Left ventricle myocardium inferior (tissue), 1 donor: ENCODE measurements around the gene STAT4. TPM values are rescaled to one million over a fixed set of nuclear protein-coding genes. Genes with fewer than 3 reads are reported as not detected.

Source experiments
- DNase-seq: peaks from one replicate; pipeline ENCODE4 v3.0.0-alpha.2; 2020
- H3K27ac ChIP-seq: fragments of 200-600 bp; replicated peaks from 2 replicates; pipeline ENCODE4 v1.8.0; 2021
- H3K27me3 ChIP-seq: fragments of 200-600 bp; 2 replicates; pipeline ENCODE4 v1.8.0; 2021; ENCODE audit warnings: low read depth
- H3K36me3 ChIP-seq: fragments of 200-600 bp; 2 replicates; pipeline ENCODE4 v1.8.0; 2021
- H3K4me1 ChIP-seq: fragments of 200-600 bp; 2 replicates; pipeline ENCODE4 v1.8.0; 2021
- H3K4me3 ChIP-seq: fragments of 200-600 bp; 2 replicates; pipeline ENCODE4 v1.8.0; 2021; ENCODE audit warnings: mild to moderate bottlenecking, moderate library complexity
- H3K9me3 ChIP-seq: fragments of 200-600 bp; replicated peaks from 2 replicates; pipeline ENCODE4 v1.8.0; 2021
- CTCF ChIP-seq: fragments of 200-600 bp; IDR thresholded peaks from 2 replicates; pipeline ENCODE4 v1.8.0; 2021; ENCODE audit warnings: antibody characterized with exemption, mild to moderate bottlenecking, borderline replicate concordance
- intact Hi-C: fragments of 100-400 bp; cut with micrococcal nuclease; formaldehyde crosslinking; loops from one replicate; pipeline ENCODE4 v1.11.0; 2022
- total RNA-seq: library from RNA; stranded (reverse); fragmentation: NEBNext Ultra II Directional; extraction: Animal tissue kit (Norgen Biotek cat#: 25700); gene quantifications from one replicate; pipeline ENCODE4 v1.2.1, GENCODE V29; 2021
- donor health status: DM: no; HTN: yes; CAD: no; lungs with severe emphysema.

The STAT4 gene
- total RNA-seq, 1 donor from 2014 or later, result 0.82 TPM

GRCh38 chr2:190994148-190994547, 156.6 kb downstream of the STAT4 start:
- Histone ChIP-seq H3K27ac (no peak overlapping the region), H3K4me1 (no peaks in the 10 kb centered on the region), H3K36me3 (peaks cover 100% of the 10 kb centered on the region), H3K9me3 (no peaks in the 10 kb centered on the region), H3K4me3 (no peak overlapping the region), H3K27me3 (no peaks in the 10 kb centered on the region)
- TF ChIP-seq CTCF, result no peak
- no peak for DNase-seq
- intact Hi-C loops, result no loop called here

GRCh38 chr2:190993292-190993643, 157.5 kb downstream of the STAT4 start:
- peaks cover 100% of the 10 kb centered on the region for H3K36me3 ChIP-seq
- no peak overlapping the region for H3K4me3 ChIP-seq
- no peak for TF ChIP-seq CTCF
- H3K27me3 ChIP-seq, result no peaks in the 10 kb centered on the region
- intact Hi-C loops, result no loop called here
- H3K27ac ChIP-seq, result no peak overlapping the region
- H3K9me3 ChIP-seq, result no peaks in the 10 kb centered on the region
- H3K4me1 ChIP-seq, result no peaks in the 10 kb centered on the region
- DNase-seq, result no peak

- DNase-seq, result no peak
- no peaks in the 10 kb centered on the region for H3K9me3 ChIP-seq
- no peak overlapping the region for H3K27ac ChIP-seq
- intact Hi-C loops, result no loop called here
- H3K4me1 ChIP-seq, result peaks cover 13% of the 10 kb centered on the region
- no peak overlapping the region for H3K4me3 ChIP-seq
- H3K36me3 ChIP-seq, result peaks cover 100% of the 10 kb centered on the region
- no peaks in the 10 kb centered on the region for H3K27me3 ChIP-seq
- no peak for TF ChIP-seq CTCF
Observed at GRCh38 chr2:190990132-190990531, 160.7 kb downstream of the STAT4 start.

GRCh38 chr2:190988910-190989309, 161.9 kb downstream of the STAT4 start:
- H3K4me1 ChIP-seq, result peaks cover 15% of the 10 kb centered on the region
- peaks cover 100% of the 10 kb centered on the region for H3K36me3 ChIP-seq
- H3K4me3 ChIP-seq, result no peak overlapping the region
- TF ChIP-seq CTCF, result no peak
- no peak for DNase-seq
- no peaks in the 10 kb centered on the region for H3K9me3 ChIP-seq
- H3K27ac ChIP-seq, result no peak overlapping the region
- no peaks in the 10 kb centered on the region for H3K27me3 ChIP-seq
- intact Hi-C loops, result no loop called here

- Histone ChIP-seq H3K36me3 (peaks cover 100% of the 10 kb centered on the region), H3K27me3 (no peaks in the 10 kb centered on the region), H3K9me3 (no peaks in the 10 kb centered on the region), H3K27ac (no peak overlapping the region), H3K4me1 (peaks cover 15% of the 10 kb centered on the region), H3K4me3 (no peak overlapping the region)
- intact Hi-C loops, result no loop called here
- no peak for DNase-seq
- no peak for TF ChIP-seq CTCF
Observed at GRCh38 chr2:190987938-190988337, 162.9 kb downstream of the STAT4 start.

GRCh38 chr2:190987116-190987515, 163.7 kb downstream of the STAT4 start:
- intact Hi-C loops, result no loop called here

More at GRCh38 chr2:190987116-190987515, 163.7 kb downstream of the STAT4 start:
- Histone ChIP-seq H3K9me3 (no peaks in the 10 kb centered on the region), H3K4me1 (peaks cover 15% of the 10 kb centered on the region), H3K27ac (no peak overlapping the region), H3K4me3 (no peak overlapping the region), H3K27me3 (no peaks in the 10 kb centered on the region), H3K36me3 (peaks cover 100% of the 10 kb centered on the region)
- TF ChIP-seq CTCF, result no peak
- no peak for DNase-seq
